Retinal pigment epithelial cell (primary cell): ENCODE results near the gene SOS1.
A peak's percentile ranks its signal among the peaks of the same experiment; 100 is the strongest.

Experiments used
- DNase-seq: peaks from one replicate; pipeline ENCODE4 v3.0.0-alpha.2; 2010; ENCODE audit warnings: low read depth
- H3K4me3 ChIP-seq: 2 replicates; pipeline ENCODE4 v1.5.1; 2011; ENCODE audit warnings: mild to moderate bottlenecking, low read length, control low read depth, moderate library complexity
- CTCF ChIP-seq: conservative IDR thresholded peaks from 2 replicates; pipeline ENCODE4 v1.5.1; 2011; ENCODE audit warnings: low read depth, low read length, control low read depth, inconsistent platforms

The SOS1 gene

DNA sequence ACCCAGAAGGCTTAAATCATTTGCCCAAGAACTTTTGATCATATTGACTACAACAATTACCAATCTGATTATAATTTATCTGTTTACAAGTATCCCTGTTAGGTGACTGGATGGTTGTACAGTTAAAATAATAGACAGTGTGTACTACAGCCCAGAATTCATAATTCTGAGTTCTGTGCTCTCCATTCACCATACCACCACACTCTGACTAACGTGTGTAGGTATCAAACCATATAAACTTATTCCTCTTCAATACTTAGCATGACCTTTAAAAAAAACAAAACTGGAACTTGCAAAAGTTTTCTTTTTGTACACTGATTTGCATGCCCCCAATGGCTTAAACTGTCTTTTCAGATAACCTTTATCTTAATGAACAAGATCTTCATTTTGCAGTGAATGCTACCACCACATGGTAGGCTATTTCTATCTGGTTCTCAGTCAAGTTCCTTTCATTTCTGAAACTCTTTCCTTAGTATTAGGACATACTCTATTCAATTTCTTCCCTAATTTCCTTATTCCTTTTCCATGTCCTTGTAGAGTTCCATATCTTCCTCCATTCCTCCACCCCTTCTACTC lies 50.9 kb downstream of the SOS1 start:
- H3K4me3 ChIP-seq, result no peak overlapping the region
- no peak for TF ChIP-seq CTCF
- DNase-seq, result no peak

- no peak overlapping the region for H3K4me3 ChIP-seq
- DNase-seq, result no peak
- TF ChIP-seq CTCF, result peak; percentile 18
Measured at GRCh38 chr2:39069136-39069515, 51.7 kb downstream of the SOS1 start.

DNA sequence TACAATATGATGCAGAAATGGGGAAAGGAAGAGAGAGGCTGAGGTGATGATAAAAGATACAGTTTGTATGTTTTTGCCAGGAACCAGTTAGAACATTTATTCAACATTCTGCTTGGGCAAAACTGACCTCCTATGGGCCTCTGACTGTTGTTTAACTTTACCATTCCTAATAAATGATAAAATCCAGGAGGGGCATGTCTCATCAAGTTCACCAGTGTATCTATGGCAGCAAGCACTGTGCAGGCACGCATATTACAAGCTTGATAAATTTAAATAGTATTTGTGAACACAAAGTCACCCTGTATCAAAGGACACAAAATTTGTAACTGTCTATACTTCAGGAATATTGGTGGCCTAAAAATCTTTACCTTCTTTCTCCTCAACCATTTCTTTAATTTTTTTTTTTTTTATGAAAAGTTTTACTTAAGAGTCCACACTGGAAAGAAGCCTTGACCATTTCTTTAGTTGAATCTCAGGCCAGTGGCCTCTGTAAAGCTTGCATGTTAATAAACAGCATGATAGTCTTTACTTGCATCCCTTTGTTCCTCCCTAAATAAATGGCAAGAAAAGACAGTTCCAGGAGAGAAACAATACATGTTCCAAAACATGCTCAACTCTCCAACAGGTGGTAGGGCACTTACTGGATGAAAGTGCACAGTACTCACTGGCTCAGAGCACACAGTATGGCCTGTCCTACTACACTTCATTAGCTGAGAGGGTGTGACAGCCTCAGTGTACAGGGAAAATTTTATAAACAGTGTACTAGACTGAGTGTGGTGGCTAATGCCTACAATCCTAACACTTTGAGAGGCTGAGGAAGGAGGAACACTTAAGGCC lies 52.3 kb downstream of the SOS1 start:
- DNase-seq, result no peak
- TF ChIP-seq CTCF, result no peak
- no peak overlapping the region for H3K4me3 ChIP-seq

DNA sequence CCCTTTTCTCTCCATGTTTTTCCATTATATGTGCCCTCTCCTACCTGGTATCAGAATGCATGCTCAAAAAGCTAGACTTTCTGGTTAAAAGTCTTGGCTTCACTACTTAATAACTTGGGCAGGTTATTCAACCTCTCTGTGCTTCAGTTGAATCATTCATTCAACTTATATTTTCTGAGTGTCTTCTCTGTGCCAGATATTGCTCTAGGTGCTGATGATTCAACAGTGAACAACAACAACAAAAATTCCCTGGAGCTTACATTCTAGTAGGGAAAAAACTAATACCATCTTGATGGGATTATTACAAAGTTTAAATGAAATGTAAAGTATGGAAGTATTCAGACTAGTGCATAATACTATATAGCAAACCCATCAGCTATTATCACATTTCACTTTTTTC lies 55.2 kb downstream of the SOS1 start:
- TF ChIP-seq CTCF, result no peak
- H3K4me3 ChIP-seq, result no peak overlapping the region
- DNase-seq, result no peak

- no peak for TF ChIP-seq CTCF
- no peak for DNase-seq
- no peak overlapping the region for H3K4me3 ChIP-seq
Measured at GRCh38 chr2:39062320-39062719, 58.5 kb downstream of the SOS1 start.

GRCh38 chr2:39061280-39061679 lies 59.6 kb downstream of the SOS1 start:
- DNase-seq, result no peak
- TF ChIP-seq CTCF, result no peak
- H3K4me3 ChIP-seq, result no peak overlapping the region
